SK-N-SH (cell line): ENCODE measurements around the gene TMEM184C. TPM values are rescaled to one million over a fixed set of nuclear protein-coding genes. Genes with fewer than 3 reads are reported as not detected.

Source experiments
- CTCF ChIA-PET: fragments of 300-600, 350-600 bp; formaldehyde crosslinking; extraction: SDS; loops from one replicate; lab custom pipeline; 2021; lab: Yijun Ruan, JAX
- POLR2A ChIA-PET: fragments of 350-600 bp; sonication (Branson Sonifier 250); formaldehyde crosslinking; extraction: SDS; loops from one replicate; lab custom pipeline; 2020; ENCODE audit warnings: antibody characterized with exemption, inconsistent platforms; lab: Yijun Ruan, JAX
- DNase-seq: peaks from one replicate; pipeline ENCODE4 v3.0.0; 2012
- H2AFZ ChIP-seq: fragments of 200-600 bp; sonication (generic); 2 replicates; pipeline ENCODE4 v1.8.1; 2016; ENCODE audit warnings: antibody characterized with exemption, mild to moderate bottlenecking, low read depth
- H3F3A ChIP-seq: fragments of 200-600 bp; sonication (generic); replicated peaks from 2 replicates; pipeline ENCODE3; 2016; ENCODE audit warnings: antibody characterized with exemption, mild to moderate bottlenecking; ENCODE audit not compliant: insufficient read depth
- H3K27ac ChIP-seq, 2 experiments: fragments of 200-500 bp in 1 of 2; fragments of 200-600 bp in 1 of 2; sonication (Bioruptor generic) in 1 of 2; sonication (generic), shearing (Covaris generic) in 1 of 2; 2 replicates each; pipeline versions ENCODE4 v1.5.1 to v1.6.1; 2014 to 2016; ENCODE audit warnings: low read depth in 2 of 2, inconsistent platforms in 1 of 2, low read length in 1 of 2, mild to moderate bottlenecking in 1 of 2, mixed read lengths in 1 of 2
- H3K27me3 ChIP-seq: fragments of 200-600 bp; sonication (generic), shearing (Covaris generic); 2 replicates; pipeline ENCODE4 v1.6.1; 2016; ENCODE audit warnings: mixed run types; ENCODE audit not compliant: insufficient read depth
- H3K36me3 ChIP-seq, 2 experiments: fragments of 200-500 bp in 1 of 2; fragments of 200-600 bp in 1 of 2; sonication (Bioruptor generic) in 1 of 2; sonication (generic) in 1 of 2; replicated peaks in 1 of 2; 2 replicates each; pipeline versions ENCODE3 to v1.5.1; 2014 to 2016; ENCODE audit warnings: low read length in 1 of 2, mild to moderate bottlenecking in 1 of 2; ENCODE audit not compliant: insufficient read depth in 2 of 2, control insufficient read depth in 1 of 2
- H3K4me1 ChIP-seq, 2 experiments: fragments of 200-500 bp in 1 of 2; fragments of 200-600 bp in 1 of 2; sonication (Bioruptor generic) in 1 of 2; sonication (generic), shearing (Covaris generic) in 1 of 2; 2 replicates each; pipeline versions ENCODE4 v1.5.1 to v1.6.1; 2014 to 2016; ENCODE audit warnings: low read depth in 1 of 2, low read length in 1 of 2, mixed run types in 1 of 2; ENCODE audit not compliant: insufficient read depth in 2 of 2, control insufficient read depth in 1 of 2
- H3K4me2 ChIP-seq: fragments of 200-600 bp; sonication (generic), shearing (Covaris generic); 2 replicates; pipeline ENCODE4 v1.6.1; 2017; ENCODE audit warnings: mixed run types
- H3K4me3 ChIP-seq, 2 experiments: fragments of 200-500 bp in 1 of 2; fragments of 200-600 bp in 1 of 2; sonication (Bioruptor generic) in 1 of 2; sonication (generic), shearing (Covaris generic) in 1 of 2; 2 replicates each; pipeline versions ENCODE4 v1.5.1 to v1.8.1; 2014 to 2016; ENCODE audit warnings: low read depth in 2 of 2, inconsistent platforms in 1 of 2, low read length in 1 of 2, mild to moderate bottlenecking in 1 of 2, mixed read lengths in 1 of 2, moderate library complexity in 1 of 2
- H3K79me2 ChIP-seq: fragments of 200-600 bp; sonication (generic); 2 replicates; pipeline ENCODE4 v1.8.1; 2017; ENCODE audit warnings: mild to moderate bottlenecking; ENCODE audit not compliant: insufficient read depth
- H3K9ac ChIP-seq: fragments of 200-600 bp; sonication (generic); 2 replicates; pipeline ENCODE4 v1.6.1; 2017; ENCODE audit warnings: mixed run types
- H3K9me2 ChIP-seq: fragments of 200-600 bp; sonication (generic); 2 replicates; pipeline ENCODE4 v1.6.1; 2017; ENCODE audit warnings: mixed run types
- H3K9me3 ChIP-seq: fragments of 200-600 bp; sonication (generic); 2 replicates; pipeline ENCODE4 v1.6.1; 2017; ENCODE audit warnings: mixed run types, mild to moderate bottlenecking, moderate library complexity
- H4K20me1 ChIP-seq: fragments of 200-600 bp; sonication (generic); 2 replicates; pipeline ENCODE4 v1.6.1; 2017; ENCODE audit warnings: mild to moderate bottlenecking, mixed run types; ENCODE audit not compliant: insufficient read depth
- CHD2 ChIP-seq: fragments of 150-350 bp; IDR thresholded peaks from 2 replicates; pipeline ENCODE4 v1.6.1; 2018; ENCODE audit warnings: low read length; ENCODE audit not compliant: partially characterized antibody
- EZH2phosphoT487 ChIP-seq: fragments of 200-600 bp; sonication (generic); IDR thresholded peaks from 2 replicates; pipeline ENCODE4 v1.6.1; 2017; ENCODE audit warnings: low read depth, mixed run types, mild to moderate bottlenecking, antibody characterized with exemption, moderate library complexity, borderline replicate concordance
- FOSL2 ChIP-seq: IDR thresholded peaks from 2 replicates; pipeline ENCODE4 v1.4.0; 2012; ENCODE audit warnings: low read depth, mild to moderate bottlenecking, moderate library complexity, borderline replicate concordance
- FOXJ3 ChIP-seq: sonication (generic); formaldehyde crosslinking; IDR thresholded peaks from 2 replicates; pipeline ENCODE4 v1.5.1; 2020; ENCODE audit warnings: mild to moderate bottlenecking, missing genetic modification reagents
- JUND ChIP-seq: IDR thresholded peaks from 2 replicates; pipeline ENCODE4 v1.4.0; 2012
- MEF2A ChIP-seq: IDR thresholded peaks from 2 replicates; pipeline ENCODE4 v1.4.0; 2012; ENCODE audit warnings: low read depth, borderline replicate concordance
- MXI1 ChIP-seq: IDR thresholded peaks from 2 replicates; pipeline ENCODE4 v1.6.1; 2012; ENCODE audit warnings: mild to moderate bottlenecking, low read depth, low read length, improper control_type of control experiment
- NFIC ChIP-seq: IDR thresholded peaks from 2 replicates; pipeline ENCODE4 v1.4.0; 2012; ENCODE audit warnings: borderline replicate concordance
- NRF1 ChIP-seq: IDR thresholded peaks from 2 replicates; pipeline ENCODE4 v1.6.1; 2012; ENCODE audit warnings: low read depth, mild to moderate bottlenecking, low read length
- PBX3 ChIP-seq: IDR thresholded peaks from 2 replicates; pipeline ENCODE4; 2012
- RAD21 ChIP-seq: IDR thresholded peaks from 2 replicates; pipeline ENCODE4 v1.6.1; 2012; ENCODE audit warnings: mild to moderate bottlenecking, low read length
- RXRA ChIP-seq: IDR thresholded peaks from 2 replicates; pipeline ENCODE4 v1.4.0; 2012; ENCODE audit warnings: low read depth, mild to moderate bottlenecking, borderline replicate concordance
- SIN3A ChIP-seq: IDR thresholded peaks from 2 replicates; pipeline ENCODE4 v1.6.1; 2012; ENCODE audit warnings: low read depth, mild to moderate bottlenecking, low read length, moderate library complexity, borderline replicate concordance
- SMC3 ChIP-seq: IDR thresholded peaks from 2 replicates; pipeline ENCODE4 v1.6.1; 2012; ENCODE audit warnings: low read depth, low read length, improper control_type of control experiment
- TCF12 ChIP-seq: IDR thresholded peaks from 2 replicates; pipeline ENCODE4 v1.4.0; 2012
- TEAD4 ChIP-seq: IDR thresholded peaks from 2 replicates; pipeline ENCODE4 v1.4.0; 2012; ENCODE audit warnings: mild to moderate bottlenecking, borderline replicate concordance; ENCODE audit not compliant: insufficient read depth
- USF2 ChIP-seq: fragments of 150-350 bp; IDR thresholded peaks from 2 replicates; pipeline ENCODE4 v1.6.1; 2017; ENCODE audit warnings: antibody characterized with exemption, low read length, low read depth, borderline replicate concordance
- ZBTB33 ChIP-seq: IDR thresholded peaks from 2 replicates; pipeline ENCODE4 v1.4.0; 2012; ENCODE audit warnings: low read depth, borderline replicate concordance
- WGBS: methylation state at CpG from one replicate; pipeline ENCODE4 v1.1.6; 2017; ENCODE audit warnings: low lambda C conversion rate; 5-methylcytosine and 5-hydroxymethylcytosine counted together
- polyA plus RNA-seq, 3 experiments: library from polyadenylated mRNA; depleted of rRNA; stranded (reverse); fragments of >200 nt; gene quantifications; 2 replicates each; pipeline ENCODE4 v1.2.3, GENCODE V29; 2012
- TF ChIP-seq, protein P1 (sequence below): fragments of 150-350 bp; IDR thresholded peaks from 2 replicates; pipeline ENCODE4 v1.6.1; 2016; ENCODE audit warnings: mild to moderate bottlenecking, low read depth, low read length
- TF ChIP-seq, protein P2 (sequence below): IDR thresholded peaks from 2 replicates; pipeline ENCODE4 v1.4.0; 2012; ENCODE audit warnings: low read depth

The TMEM184C gene
- polyA plus RNA-seq, 1 of the 3 experiments (the other 2 are of a cell fraction): 17.5 TPM

DNA sequence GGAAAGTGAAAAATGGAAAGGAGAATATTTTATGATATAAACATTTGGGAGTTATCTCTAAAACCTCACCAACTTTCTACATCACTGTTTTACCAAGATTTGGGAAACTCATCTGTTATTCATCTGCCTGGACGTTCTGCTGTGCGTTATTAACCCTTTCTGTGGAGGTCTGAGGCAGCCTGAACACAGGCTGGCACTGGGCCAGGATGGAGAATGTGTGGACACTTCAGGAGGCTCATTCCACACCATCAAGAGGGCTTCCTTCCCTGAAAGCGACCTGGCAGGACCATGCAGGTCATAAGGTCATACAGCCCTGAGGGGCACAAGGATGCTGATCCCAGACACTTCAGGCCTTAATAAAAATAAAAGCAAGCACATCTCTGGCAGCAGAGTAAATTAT lies 31.2 kb upstream of the TMEM184C start:
- Histone ChIP-seq H3K9me3 (no peaks in the 10 kb centered on the region), H3K9ac (no peak overlapping the region), H3K9me2 (no peaks in the 10 kb centered on the region), H3K27ac (no peak overlapping the region; a peak in 1 of 4 replicates), H3K36me3 (no peaks in the 10 kb centered on the region), H3K4me2 (no peak overlapping the region), H4K20me1 (no peaks in the 10 kb centered on the region), H2AFZ (no peak overlapping the region), H3K4me1 (peaks cover 7 to 12% of the 10 kb centered on the region in 2 experiments; a peak in 3 of 4 replicates), H3K27me3 (no peaks in the 10 kb centered on the region), H3F3A (peaks cover 3% of the 10 kb centered on the region), H3K4me3 (no peak overlapping the region), H3K79me2 (no peaks in the 10 kb centered on the region)
- ChIA-PET CTCF (interaction anchor here (1.1 to 5.1 kb wide), 6 partner anchors 280 to 489 kb away, joined by 3 to 47 read pairs (median 8); no protein-coding TSS in a partner anchor), POLR2A (no interaction called here)
- DNase-seq: no peak
- 57% methylated on average over 3 of the region's 3 CpGs for WGBS
- TF ChIP-seq NFIC (no peak), ZBTB33 (no peak), SMC3 (no peak), EZH2phosphoT487 (no peak), NRF1 (no peak), USF2 (no peak), FOSL2 (no peak), RAD21 (no peak), TEAD4 (no peak)

DNA sequence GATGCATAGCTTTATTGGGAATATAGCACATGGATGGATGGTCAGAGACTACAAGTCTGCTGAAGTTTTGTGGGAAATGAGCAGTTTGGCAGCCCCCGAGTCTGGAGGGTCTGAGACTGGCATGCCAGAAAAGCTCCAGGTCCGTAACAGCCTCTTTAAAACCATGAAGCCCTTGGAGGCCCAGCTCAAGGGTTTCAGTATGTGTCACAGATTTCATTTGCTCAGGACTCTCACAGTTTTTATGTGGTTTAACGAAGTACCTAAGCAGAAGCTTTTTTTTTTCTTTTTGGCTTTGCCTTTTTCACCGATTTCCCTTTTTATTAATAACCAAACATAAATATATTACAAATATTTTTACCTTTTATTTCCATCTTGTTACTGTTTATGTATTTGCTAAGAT lies 30.6 kb upstream of the TMEM184C start:
- Histone ChIP-seq H3K4me1 (peaks cover 7 to 12% of the 10 kb centered on the region in 2 experiments; a peak in 3 of 4 replicates), H4K20me1 (no peaks in the 10 kb centered on the region), H2AFZ (no peak overlapping the region), H3K9me3 (no peaks in the 10 kb centered on the region), H3K27me3 (no peaks in the 10 kb centered on the region), H3K36me3 (no peaks in the 10 kb centered on the region), H3K4me2 (no peak overlapping the region), H3F3A (peaks cover 3% of the 10 kb centered on the region), H3K79me2 (no peaks in the 10 kb centered on the region), H3K27ac (peak overlapping the region in 1 of 2 experiments; percentile 67; a peak in 2 of 4 replicates), H3K4me3 (no peak overlapping the region), H3K9ac (no peak overlapping the region), H3K9me2 (no peaks in the 10 kb centered on the region)
- WGBS: 84% methylated on average over 2 of the region's 4 CpGs
- ChIA-PET CTCF (interaction anchor here (0.9 to 5.1 kb wide), 8 partner anchors 9 to 567 kb away, joined by 3 to 47 read pairs (median 8); no protein-coding TSS in a partner anchor), POLR2A (no interaction called here)
- no peak for DNase-seq
- TF ChIP-seq RXRA (no peak), RAD21 (no peak), EZH2phosphoT487 (no peak), TEAD4 (no peak), FOXJ3 (CRISPR knock-in tag) (no peak), MXI1 (no peak), NRF1 (no peak), TCF12 (no peak), CHD2 (no peak), SIN3A (no peak), NFIC (no peak), MEF2A (no peak), PBX3 (no peak), JUND (no peak)
- TF ChIP-seq, protein P1, sequence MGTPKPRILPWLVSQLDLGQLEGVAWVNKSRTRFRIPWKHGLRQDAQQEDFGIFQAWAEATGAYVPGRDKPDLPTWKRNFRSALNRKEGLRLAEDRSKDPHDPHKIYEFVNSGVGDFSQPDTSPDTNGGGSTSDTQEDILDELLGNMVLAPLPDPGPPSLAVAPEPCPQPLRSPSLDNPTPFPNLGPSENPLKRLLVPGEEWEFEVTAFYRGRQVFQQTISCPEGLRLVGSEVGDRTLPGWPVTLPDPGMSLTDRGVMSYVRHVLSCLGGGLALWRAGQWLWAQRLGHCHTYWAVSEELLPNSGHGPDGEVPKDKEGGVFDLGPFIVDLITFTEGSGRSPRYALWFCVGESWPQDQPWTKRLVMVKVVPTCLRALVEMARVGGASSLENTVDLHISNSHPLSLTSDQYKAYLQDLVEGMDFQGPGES: no peak
- TF ChIP-seq, protein P2, sequence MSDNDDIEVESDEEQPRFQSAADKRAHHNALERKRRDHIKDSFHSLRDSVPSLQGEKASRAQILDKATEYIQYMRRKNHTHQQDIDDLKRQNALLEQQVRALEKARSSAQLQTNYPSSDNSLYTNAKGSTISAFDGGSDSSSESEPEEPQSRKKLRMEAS: no peak
